Left lung (tissue), 10 donors: Measurements from ENCODE around the gene POLR2J. TPM values are rescaled to one million over a fixed set of nuclear protein-coding genes. Genes with fewer than 3 reads are reported as not detected.

Experiments
- ATAC-seq: fragments of 200-7000 bp; cut with Tn5 transposase; one replicate; pipeline ENCODE4 v1.9.1; 2020; ENCODE audit warnings: moderate library complexity
- DNase-seq, 4 donors: peaks; one replicate each; pipeline ENCODE4 v3.0.0-alpha.2; 2013 to 2020
- H3K27ac ChIP-seq, 2 donors: fragments of 200-600 bp; sonication (generic) in 1 of 2; one replicate each; pipeline versions ENCODE4 v1.5.0 to v1.8.0; 2020 to 2021
- H3K27me3 ChIP-seq, 2 donors: fragments of 200-600 bp; sonication (generic) in 1 of 2; one replicate each; pipeline versions ENCODE4 v1.5.0 to v1.8.0; 2020 to 2021
- H3K36me3 ChIP-seq, 2 donors: fragments of 200-600 bp; sonication (generic) in 1 of 2; one replicate each; pipeline versions ENCODE4 v1.5.0 to v1.8.0; 2020 to 2021
- H3K4me1 ChIP-seq, 2 donors: fragments of 200-600 bp; one replicate each; pipeline ENCODE4 v1.8.0; 2021
- H3K4me3 ChIP-seq, 2 donors: fragments of 200-600 bp; sonication (generic) in 1 of 2; one replicate each; pipeline versions ENCODE4 v1.5.0 to v1.8.0; 2020 to 2021; ENCODE audit warnings: mild to moderate bottlenecking in 1 of 2
- H3K9me3 ChIP-seq, 2 donors: fragments of 200-600 bp; sonication (generic) in 1 of 2; one replicate each; pipeline versions ENCODE4 v1.5.0 to v1.8.0; 2020 to 2021
- intact Hi-C, 2 donors: fragments of 100-400 bp; cut with DNase I; formaldehyde crosslinking; loops; one replicate each; pipeline versions ENCODE4 v1.11.2 to v1.14.2; 2022
- polyA plus RNA-seq, 6 donors: library from polyadenylated mRNA; unstranded; fragments of 120-200 nt; gene quantifications; one replicate each; pipeline ENCODE4 v1.2.1, GENCODE V29; 2013; ENCODE audit not compliant: insufficient read length in 6 of 6
- total RNA-seq, 2 donors: library from RNA; stranded (reverse); fragmentation: NEBNext Ultra II Directional; extraction: Animal tissue kit (Norgen Biotek cat#: 25700); gene quantifications; one replicate each; pipeline ENCODE4 v1.2.1, GENCODE V29; 2021
- TF ChIP-seq, protein P1 (sequence below), 2 donors: fragments of 200-600 bp; sonication (generic) in 1 of 2; IDR thresholded peaks; one replicate each; pipeline versions ENCODE4 v1.5.0 to v1.8.0; 2021; ENCODE audit warnings: antibody characterized with exemption in 2 of 2
- donor health status: DM: no; HTN: yes; CAD: no.
- donor health status: DM: no; HTN: no; CAD: no.

Gene POLR2J
- total and polyA plus RNA-seq, 8 donors = 22.4 to 39.0 (median 29.3) TPM

DNA sequence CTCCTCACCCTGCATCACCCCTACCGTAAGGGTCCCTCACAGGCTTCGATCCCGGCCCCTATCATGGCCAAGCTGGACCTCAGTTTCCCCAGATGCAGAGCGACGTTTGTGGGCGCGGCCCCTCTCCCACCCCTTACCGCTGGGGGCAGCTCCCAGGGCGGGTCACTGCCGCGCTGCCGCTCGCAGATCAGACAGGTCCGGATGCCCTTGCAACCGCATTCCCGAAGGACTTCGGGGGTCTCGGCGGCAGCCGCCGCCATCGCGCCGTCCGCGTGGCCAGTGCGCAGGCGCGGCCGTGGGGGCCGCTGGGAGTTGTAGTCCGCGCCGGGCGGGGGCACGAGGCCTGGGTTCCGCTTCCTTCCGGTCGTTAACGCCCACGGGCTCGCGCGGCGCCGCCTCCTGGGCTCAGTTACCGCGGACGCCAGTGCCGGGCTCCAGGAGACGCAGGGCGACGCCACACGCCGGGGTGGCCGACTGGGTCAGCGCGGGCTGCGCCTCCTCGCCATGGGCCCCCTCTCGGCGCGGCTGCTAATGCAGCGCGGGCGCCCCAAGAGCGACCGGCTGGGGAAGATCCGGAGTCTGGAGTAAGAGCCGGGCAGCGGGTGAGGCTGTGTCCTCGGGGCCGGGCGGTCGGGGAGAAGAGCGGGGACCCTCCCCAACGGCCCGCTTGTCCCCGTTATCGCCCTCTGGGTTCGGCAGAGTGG, 14.0 kb downstream of the POLR2J start, which contains the start of the genes ALKBH4 and LRWD1:
TSS of gene ALKBH4 (minus strand) at position 287 of the 704 bp plus-strand sequence. CDS start at position 260, 27 bp downstream.
TSS of gene LRWD1 (plus strand) at position 408 of the 704 bp plus-strand sequence. CDS start at position 505, 97 bp downstream.
- Histone ChIP-seq H3K9me3 (no peaks in the 10 kb centered on the region), H3K4me1 (peaks cover 12 to 28% of the 10 kb centered on the region in 2 donors), H3K36me3 (peaks cover 0 to 24% of the 10 kb centered on the region in 2 donors), H3K4me3 (peak within 1 kb of the TSS; percentile 76 to 96), H3K27ac (peak within 1 kb of the TSS in 1 of 2 donors; percentile 82), H3K27me3 (no peaks in the 10 kb centered on the region)
- intact Hi-C loops = no loop called here
- ATAC-seq (peak; percentile 98), DNase-seq (peak; percentile 91 to 99 (median 95))
- TF ChIP-seq, protein P1, sequence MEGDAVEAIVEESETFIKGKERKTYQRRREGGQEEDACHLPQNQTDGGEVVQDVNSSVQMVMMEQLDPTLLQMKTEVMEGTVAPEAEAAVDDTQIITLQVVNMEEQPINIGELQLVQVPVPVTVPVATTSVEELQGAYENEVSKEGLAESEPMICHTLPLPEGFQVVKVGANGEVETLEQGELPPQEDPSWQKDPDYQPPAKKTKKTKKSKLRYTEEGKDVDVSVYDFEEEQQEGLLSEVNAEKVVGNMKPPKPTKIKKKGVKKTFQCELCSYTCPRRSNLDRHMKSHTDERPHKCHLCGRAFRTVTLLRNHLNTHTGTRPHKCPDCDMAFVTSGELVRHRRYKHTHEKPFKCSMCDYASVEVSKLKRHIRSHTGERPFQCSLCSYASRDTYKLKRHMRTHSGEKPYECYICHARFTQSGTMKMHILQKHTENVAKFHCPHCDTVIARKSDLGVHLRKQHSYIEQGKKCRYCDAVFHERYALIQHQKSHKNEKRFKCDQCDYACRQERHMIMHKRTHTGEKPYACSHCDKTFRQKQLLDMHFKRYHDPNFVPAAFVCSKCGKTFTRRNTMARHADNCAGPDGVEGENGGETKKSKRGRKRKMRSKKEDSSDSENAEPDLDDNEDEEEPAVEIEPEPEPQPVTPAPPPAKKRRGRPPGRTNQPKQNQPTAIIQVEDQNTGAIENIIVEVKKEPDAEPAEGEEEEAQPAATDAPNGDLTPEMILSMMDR (IDR thresholded peaks at IDR 0.05) = peak in 1 of 2 donors; percentile 27

DNA sequence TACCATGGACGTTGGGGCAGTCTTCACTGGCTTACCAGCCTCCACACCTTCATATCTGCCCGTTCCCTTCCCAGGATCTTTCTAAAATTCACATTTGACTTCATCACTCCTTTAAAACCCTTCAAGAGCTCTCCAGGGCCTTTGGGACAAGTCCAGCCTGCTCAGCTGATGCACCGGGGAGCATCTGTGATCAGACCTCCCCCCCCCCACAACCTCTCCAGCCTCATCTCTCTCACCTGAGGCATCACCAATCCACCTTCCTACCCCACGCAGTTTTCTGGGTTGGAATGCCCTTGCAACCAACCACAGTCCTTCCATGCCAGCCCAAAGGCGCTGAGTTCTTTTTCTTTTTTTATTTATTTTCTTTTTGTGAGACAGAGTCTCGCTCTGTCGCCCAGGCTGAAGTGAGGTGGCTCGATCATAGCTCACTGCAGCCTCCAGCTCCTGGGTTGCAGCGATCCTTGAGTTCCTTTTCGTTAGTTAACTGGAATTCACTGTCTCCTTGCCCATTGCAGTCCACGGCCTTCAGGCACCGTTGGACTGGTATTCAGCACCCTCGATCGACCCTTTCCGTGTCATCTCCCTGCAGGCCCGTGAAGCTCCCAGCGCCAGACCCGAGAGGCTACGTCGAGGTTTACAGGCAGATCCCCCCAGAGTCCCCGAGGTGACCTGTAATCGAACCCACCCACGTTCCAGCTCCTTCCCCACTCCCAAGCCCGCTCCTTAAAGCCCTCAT, 14.7 kb downstream of the POLR2J start:
- TF ChIP-seq, protein P1 (IDR thresholded peaks at IDR 0.05) = no peak
- peak overlapping the region; percentile 76 to 96 for H3K4me3 ChIP-seq
- peaks cover 0 to 24% of the 10 kb centered on the region in 2 donors for H3K36me3 ChIP-seq
- DNase-seq = peak in 1 of 4 donors; percentile 8
- intact Hi-C loops = no loop called here
- no peaks in the 10 kb centered on the region for H3K9me3 ChIP-seq
- peaks cover 12 to 28% of the 10 kb centered on the region in 2 donors for H3K4me1 ChIP-seq
- peak overlapping the region in 1 of 2 donors; percentile 82 for H3K27ac ChIP-seq
- ATAC-seq = peak; percentile 17
- no peaks in the 10 kb centered on the region for H3K27me3 ChIP-seq

DNA sequence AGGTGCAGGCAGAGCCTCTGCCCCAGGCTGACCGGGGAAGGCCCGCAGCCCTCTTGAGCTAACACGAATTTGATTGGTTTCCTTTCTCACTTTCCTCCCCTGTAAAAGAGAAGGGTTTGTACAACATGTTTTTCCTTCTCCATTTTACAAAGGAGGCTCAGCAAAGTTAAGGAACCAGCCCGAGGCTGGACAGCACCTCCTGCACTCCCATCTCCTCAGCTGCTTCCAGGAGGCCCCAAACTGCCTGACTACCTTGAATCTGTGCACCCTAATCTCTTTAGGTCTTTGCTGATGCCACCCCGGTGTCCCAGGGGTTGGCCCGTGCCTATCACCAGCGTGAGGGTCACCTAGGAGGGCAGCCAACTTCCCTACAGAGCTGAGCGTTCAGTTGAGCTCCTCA, 18.3 kb downstream of the POLR2J start:
- H3K9me3 ChIP-seq = no peaks in the 10 kb centered on the region
- TF ChIP-seq, protein P1 (IDR thresholded peaks at IDR 0.05) = no peak
- H3K36me3 ChIP-seq = peaks cover 0 to 42% of the 10 kb centered on the region in 2 donors
- intact Hi-C loops = no loop called here
- H3K4me3 ChIP-seq = no peak overlapping the region
- DNase-seq = no peak
- H3K27me3 ChIP-seq = no peaks in the 10 kb centered on the region
- H3K4me1 ChIP-seq = peaks cover 6 to 14% of the 10 kb centered on the region in 2 donors
- no peak overlapping the region for H3K27ac ChIP-seq
- no peak for ATAC-seq

DNA sequence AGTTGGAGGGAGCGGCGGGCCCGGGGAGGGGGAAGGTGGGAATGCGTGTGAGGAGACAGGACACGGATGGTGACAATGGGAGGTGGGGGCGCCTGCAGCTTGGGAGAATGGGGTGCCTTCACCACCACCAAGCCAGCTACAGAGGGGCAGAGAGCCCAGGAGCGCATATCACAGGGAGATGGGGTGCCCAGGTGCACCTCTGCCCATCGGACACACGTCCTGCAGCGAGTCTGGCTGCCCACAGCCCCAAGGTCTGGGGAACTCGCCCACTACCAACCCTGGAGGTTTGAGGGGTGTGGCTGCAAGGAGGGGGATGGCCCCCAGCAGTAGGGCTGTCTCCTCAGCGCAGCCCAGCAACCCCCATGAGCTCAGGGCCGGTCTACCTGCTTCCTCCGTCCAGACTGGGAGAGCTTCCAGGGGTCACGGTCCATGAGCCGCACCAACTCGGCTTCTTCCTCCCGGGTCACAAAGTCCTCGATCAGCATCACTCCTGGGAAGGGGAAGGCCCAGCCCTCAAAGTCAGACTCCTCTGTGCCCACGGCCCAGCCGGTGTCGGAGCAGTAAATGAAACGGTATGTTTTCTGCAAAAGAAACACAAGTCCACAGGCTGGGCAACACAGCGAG, 19.4 kb downstream of the POLR2J start:
- DNase-seq (no peak), ATAC-seq (no peak)
- H3K4me1 ChIP-seq = peaks cover 6 to 10% of the 10 kb centered on the region in 2 donors
- peaks cover 0 to 48% of the 10 kb centered on the region in 2 donors for H3K36me3 ChIP-seq
- intact Hi-C loops = no loop called here
- H3K27ac ChIP-seq = no peak overlapping the region
- TF ChIP-seq, protein P1 (IDR thresholded peaks at IDR 0.05) = no peak
- no peaks in the 10 kb centered on the region for H3K27me3 ChIP-seq
- no peaks in the 10 kb centered on the region for H3K9me3 ChIP-seq
- H3K4me3 ChIP-seq = no peak overlapping the region
